Esophagus muscularis mucosa (tissue), 4 donors: ENCODE measurements around the gene G3BP2. TPM values are rescaled to one million over a fixed set of nuclear protein-coding genes. Genes with fewer than 3 reads are reported as not detected.

Source experiments
- DNase-seq: peaks from one replicate; pipeline ENCODE4 v3.0.0-alpha.2; 2017; ENCODE audit errors: extremely low spot score
- H3K27ac ChIP-seq, 4 donors: fragments of 200-600 bp; sonication (generic); replicated peaks in 1 of 4; 1 replicate in 3 of 4; 2 replicates in 1 of 4; pipeline ENCODE4 v1.5.1; 2016 to 2019; ENCODE audit warnings: mild to moderate bottlenecking in 1 of 4
- H3K27me3 ChIP-seq, 4 donors: fragments of 200-600 bp; sonication (generic); one replicate each; pipeline versions ENCODE4 v1.5.1 to v1.6.0; 2016 to 2019
- H3K36me3 ChIP-seq, 4 donors: fragments of 200-600 bp; sonication (generic); one replicate each; pipeline ENCODE4 v1.5.1; 2016 to 2019
- H3K4me1 ChIP-seq, 4 donors: fragments of 200-600 bp; sonication (generic); one replicate each; pipeline ENCODE4 v1.5.1; 2016 to 2019
- H3K4me3 ChIP-seq, 4 donors: fragments of 200-600 bp; sonication (generic); 1 replicate in 2 of 4; 2 replicates in 2 of 4; pipeline ENCODE4 v1.5.1; 2016 to 2019; ENCODE audit warnings: mild to moderate bottlenecking in 4 of 4, moderate library complexity in 1 of 4
- H3K9me3 ChIP-seq, 4 donors: fragments of 200-600 bp; sonication (generic); 1 replicate in 3 of 4; 2 replicates in 1 of 4; pipeline ENCODE4 v1.5.1; 2016 to 2019
- CTCF ChIP-seq, 3 experiments: fragments of 200-600 bp in 2 of 3; fragments of 450-650 bp in 1 of 3; sonication (generic) in 2 of 3; IDR thresholded peaks; one replicate each; pipeline ENCODE4 v1.5.1; 2017 to 2019; ENCODE audit warnings: antibody characterized with exemption in 3 of 3, mild to moderate bottlenecking in 2 of 3, moderate library complexity in 1 of 3
- EP300 ChIP-seq: sonication (generic); formaldehyde crosslinking; IDR thresholded peaks from one replicate; pipeline ENCODE4 v1.6.1; 2017; ENCODE audit warnings: antibody characterized with exemption
- POLR2A ChIP-seq: fragments of 450-650 bp; IDR thresholded peaks from one replicate; pipeline ENCODE4 v1.6.1; 2017; ENCODE audit warnings: antibody characterized with exemption, moderate library complexity, mild to moderate bottlenecking, low read depth
- POLR2AphosphoS5 ChIP-seq, 2 donors: sonication (generic); formaldehyde crosslinking; IDR thresholded peaks; one replicate each; pipeline ENCODE4 v1.6.1; 2017; ENCODE audit warnings: antibody characterized with exemption in 2 of 2
- WGBS: methylation state at CpG from one replicate; pipeline ENCODE4 v1.1.5; 2018; 5-methylcytosine and 5-hydroxymethylcytosine counted together
- intact Hi-C: fragments of 100-400 bp; cut with DNase I; formaldehyde crosslinking; loops from one replicate; pipeline ENCODE4 v1.15.1; 2023
- total RNA-seq, 4 donors: library from RNA; depleted of rRNA; stranded (reverse); fragments of >200 nt; gene quantifications; one replicate each; pipeline versions ENCODE4 v1.1.0 to v1.2.1, GENCODE V29; 2016

The G3BP2 gene
- total RNA-seq, 4 donors from 2014 or later, result 94.6 to 127 (median 109) TPM

DNA sequence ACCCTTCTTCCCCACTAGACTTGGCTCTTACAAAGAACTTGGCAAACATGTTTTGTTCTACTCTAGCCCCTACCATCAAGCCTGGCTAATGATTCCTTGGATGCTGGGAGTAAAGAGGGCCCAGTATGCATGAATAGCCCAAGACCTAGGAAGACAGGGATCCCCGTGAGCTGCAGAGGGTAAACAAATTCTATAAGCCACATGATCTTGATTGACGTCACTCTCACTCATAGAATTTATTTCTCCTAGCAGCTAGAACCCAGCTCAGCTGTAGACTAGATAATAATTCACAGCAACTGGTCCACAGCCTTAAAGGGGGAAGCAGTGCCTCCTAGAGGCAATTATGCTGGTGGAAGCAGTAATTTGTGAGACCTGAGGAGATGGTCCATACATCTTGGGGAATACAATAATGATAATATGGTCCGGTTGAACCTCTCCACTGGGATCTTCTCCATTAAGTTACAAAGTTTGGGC, 35.0 kb upstream of the G3BP2 start:
- no peak for DNase-seq
- TF ChIP-seq CTCF (IDR thresholded peaks at IDR 0.05), result peak in 2 of 3 experiments; percentile 25 to 41
- TF ChIP-seq POLR2AphosphoS5 (IDR thresholded peaks at IDR 0.05), result no peak
- no peak for TF ChIP-seq EP300
- no peaks in the 10 kb centered on the region for H3K9me3 ChIP-seq
- H3K36me3 ChIP-seq, result no peaks in the 10 kb centered on the region
- no peak overlapping the region for H3K4me3 ChIP-seq
- intact Hi-C loops, result no loop called here
- no peaks in the 10 kb centered on the region for H3K27me3 ChIP-seq
- H3K27ac ChIP-seq, result no peak overlapping the region
- H3K4me1 ChIP-seq, result no peaks in the 10 kb centered on the region
- 95% methylated on average over 3 of the region's 3 CpGs for WGBS

- H3K27ac ChIP-seq, result no peak overlapping the region
- 92% methylated on average over 6 of the region's 6 CpGs for WGBS
- H3K27me3 ChIP-seq, result no peaks in the 10 kb centered on the region
- H3K4me1 ChIP-seq, result no peaks in the 10 kb centered on the region
- H3K36me3 ChIP-seq, result no peaks in the 10 kb centered on the region
- intact Hi-C loops, result no loop called here
- no peak overlapping the region for H3K4me3 ChIP-seq
- DNase-seq, result no peak
- no peaks in the 10 kb centered on the region for H3K9me3 ChIP-seq
- TF ChIP-seq POLR2AphosphoS5 (IDR thresholded peaks at IDR 0.05) (no peak), EP300 (no peak), CTCF (IDR thresholded peaks at IDR 0.05) (no peak), POLR2A (no peak)
Measured at GRCh38 chr4:75705198-75705977, 32.2 kb upstream of the G3BP2 start.

DNA sequence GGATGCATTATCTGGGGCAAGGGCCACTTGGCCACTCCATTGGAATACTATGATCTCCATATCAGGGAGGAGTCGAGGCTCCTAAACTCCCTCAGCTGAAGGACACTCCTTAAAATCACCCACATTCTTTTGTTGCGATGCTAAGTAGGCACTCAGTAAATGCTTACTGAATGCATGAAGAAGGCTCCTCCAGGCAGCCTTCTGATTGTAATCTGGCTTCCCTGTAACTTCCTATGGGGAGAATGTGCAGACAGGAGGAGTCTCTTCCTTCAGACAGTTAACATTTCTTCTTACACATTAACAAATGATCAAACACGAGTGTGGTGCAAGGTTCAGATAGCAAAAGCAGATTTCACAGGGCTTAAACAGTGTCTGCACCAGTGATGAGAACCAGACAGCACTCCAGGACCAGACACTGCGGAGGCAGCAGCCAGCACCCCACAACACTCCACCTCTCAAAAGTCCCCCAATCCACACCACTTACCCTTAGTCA, 29.8 kb upstream of the G3BP2 start:
- Histone ChIP-seq H3K27me3 (no peaks in the 10 kb centered on the region), H3K4me1 (no peaks in the 10 kb centered on the region), H3K4me3 (no peak overlapping the region), H3K27ac (no peak overlapping the region), H3K36me3 (no peaks in the 10 kb centered on the region), H3K9me3 (no peaks in the 10 kb centered on the region)
- 77% methylated on average over 4 of the region's 4 CpGs for WGBS
- DNase-seq, result no peak
- no peak for TF ChIP-seq EP300
- TF ChIP-seq POLR2AphosphoS5 (IDR thresholded peaks at IDR 0.05), result no peak
- no peak for TF ChIP-seq POLR2A
- no peak for TF ChIP-seq CTCF (IDR thresholded peaks at IDR 0.05)
- intact Hi-C loops, result no loop called here

DNA sequence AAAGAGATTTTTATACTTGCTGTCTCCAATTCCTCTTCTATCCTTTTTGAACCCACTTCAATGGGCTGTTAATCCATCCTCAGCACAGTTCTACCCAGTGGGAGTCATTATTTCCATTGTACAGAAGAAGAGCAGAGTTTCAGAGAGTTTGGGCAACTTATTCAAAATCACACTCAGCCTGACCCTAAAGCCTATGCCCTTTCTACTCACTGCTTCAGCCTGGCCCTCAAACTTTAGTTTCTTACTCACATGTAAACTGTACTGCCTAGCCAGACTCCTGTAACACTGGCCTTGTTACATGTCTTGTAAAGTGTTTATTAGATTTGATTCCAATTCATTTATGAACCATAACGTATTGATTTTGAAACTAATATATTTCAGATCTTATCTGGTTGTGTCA, 26.1 kb upstream of the G3BP2 start:
- H3K27ac ChIP-seq, result peak overlapping the region in 2 of 4 donors; percentile 8 to 33
- 0% methylated on average over 1 of the region's 1 CpG for WGBS
- H3K27me3 ChIP-seq, result no peaks in the 10 kb centered on the region
- no peaks in the 10 kb centered on the region for H3K9me3 ChIP-seq
- no peak for TF ChIP-seq CTCF (IDR thresholded peaks at IDR 0.05)
- TF ChIP-seq POLR2A, result no peak
- TF ChIP-seq POLR2AphosphoS5 (IDR thresholded peaks at IDR 0.05), result no peak
- TF ChIP-seq EP300, result no peak
- peaks cover 4 to 22% (median 10%) of the 10 kb centered on the region in 4 donors for H3K4me1 ChIP-seq
- intact Hi-C loops, result no loop called here
- H3K4me3 ChIP-seq, result no peak overlapping the region
- no peak for DNase-seq
- H3K36me3 ChIP-seq, result peaks cover 0 to 2% (median 0%) of the 10 kb centered on the region in 4 donors

DNA sequence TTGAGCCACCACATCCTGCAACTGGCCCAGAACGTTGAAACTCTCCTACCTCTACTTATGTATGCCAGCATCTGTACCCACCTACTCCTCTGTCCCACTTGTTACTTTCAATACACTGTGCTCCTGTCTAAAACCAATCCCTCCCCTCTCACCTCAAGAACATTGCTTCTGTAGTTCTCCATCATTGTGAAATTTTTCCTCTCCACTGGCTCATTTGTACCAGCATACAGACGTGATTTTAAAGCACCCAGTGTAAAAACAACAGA, 25.7 kb upstream of the G3BP2 start:
- 67% methylated on average over 2 of the region's 2 CpGs for WGBS

More for the DNA sequence above, 25.7 kb upstream of the G3BP2 start:
- H3K9me3 ChIP-seq, result no peaks in the 10 kb centered on the region
- no peaks in the 10 kb centered on the region for H3K27me3 ChIP-seq
- intact Hi-C loops, result no loop called here
- H3K36me3 ChIP-seq, result peaks cover 0 to 6% (median 1%) of the 10 kb centered on the region in 4 donors
- H3K27ac ChIP-seq, result peak overlapping the region in 3 of 4 donors; percentile 8 to 51 (median 33)
- H3K4me1 ChIP-seq, result peaks cover 4 to 22% (median 10%) of the 10 kb centered on the region in 4 donors
- no peak overlapping the region for H3K4me3 ChIP-seq
- no peak for TF ChIP-seq POLR2AphosphoS5 (IDR thresholded peaks at IDR 0.05)
- TF ChIP-seq EP300, result no peak
- TF ChIP-seq CTCF (IDR thresholded peaks at IDR 0.05), result no peak
- TF ChIP-seq POLR2A, result no peak
- DNase-seq, result no peak
